Retina (tissue), 1 donor: ENCODE measurements around the gene IGSF5.
"Not testable (repeated sequence)": the region's sequence is repeated elsewhere in the genome, so short reads cannot be mapped to it uniquely, and the experiment has no call there.

Source experiments
- DNase-seq: peaks from one replicate; pipeline ENCODE4 v3.0.0-alpha.2; 2016

Gene IGSF5

DNA sequence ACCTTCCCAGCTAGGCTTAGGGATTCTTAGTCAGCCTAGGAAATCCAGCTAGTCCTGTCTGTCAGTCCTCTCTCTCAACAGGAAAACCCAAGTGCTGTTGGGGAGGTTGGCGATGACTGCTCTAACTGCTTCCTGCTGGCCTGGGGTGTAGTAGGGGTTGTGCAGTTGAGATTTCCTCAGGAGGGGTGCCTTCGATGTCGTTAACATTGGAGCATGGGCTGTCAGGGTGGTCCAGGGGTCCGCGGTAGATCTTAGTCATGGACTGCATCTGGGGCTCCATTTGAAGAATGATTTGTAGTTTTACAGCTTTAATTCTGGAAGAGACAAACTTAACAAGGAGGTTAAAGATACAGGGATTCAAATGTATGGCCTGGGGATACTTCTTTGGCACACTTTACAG is 5.5 kb upstream of the IGSF5 start:
- not testable (repeated sequence) for DNase-seq

- DNase-seq = not testable (repeated sequence)
Measured at GRCh38 chr21:39742561-39742960, 2.4 kb upstream of the IGSF5 start.

GRCh38 chr21:39745332-39745731 is 349 bp downstream of the IGSF5 start:
- DNase-seq = not testable (repeated sequence)

GRCh38 chr21:39750670-39751069 is 5.7 kb downstream of the IGSF5 start:
- DNase-seq = no peak

- no peak for DNase-seq
Measured at GRCh38 chr21:39754811-39755210, 9.8 kb downstream of the IGSF5 start.

GRCh38 chr21:39756285-39756684 is 11.3 kb downstream of the IGSF5 start:
- peak; percentile 11 for DNase-seq

DNA sequence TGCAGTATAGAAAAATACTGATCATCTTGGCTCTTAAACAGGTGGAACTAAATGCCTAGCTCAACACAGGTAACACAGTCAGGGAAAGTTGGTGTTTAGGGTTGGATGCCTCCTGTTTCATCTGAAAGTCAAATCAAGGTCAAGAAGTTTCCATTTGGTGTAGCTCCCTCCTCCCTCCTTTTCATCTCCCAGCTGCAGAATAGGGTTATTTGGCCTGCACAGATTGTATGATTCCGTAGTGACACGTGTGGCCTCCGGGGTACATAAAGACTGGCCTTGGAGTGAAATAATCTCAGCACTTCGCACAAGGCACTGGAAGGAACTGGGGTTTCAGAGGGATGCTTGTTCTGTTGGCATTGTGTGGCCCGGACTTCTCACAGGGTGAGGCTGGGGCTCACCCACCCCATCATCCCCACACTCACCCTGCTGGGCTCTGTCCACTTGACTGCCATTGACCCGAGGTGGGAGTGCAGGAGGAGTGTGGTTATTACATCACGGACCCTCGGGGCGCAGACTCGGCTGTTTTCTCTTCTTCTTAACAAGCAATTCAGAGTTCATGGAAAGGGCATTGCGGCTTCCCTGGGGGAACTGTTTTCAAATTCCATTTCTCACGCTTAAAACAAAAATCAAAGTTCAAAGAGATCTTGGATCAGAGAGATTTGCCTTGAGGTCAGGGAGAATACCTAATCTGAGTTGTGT is 18.4 kb downstream of the IGSF5 start:
- DNase-seq = peak; percentile 74

DNA sequence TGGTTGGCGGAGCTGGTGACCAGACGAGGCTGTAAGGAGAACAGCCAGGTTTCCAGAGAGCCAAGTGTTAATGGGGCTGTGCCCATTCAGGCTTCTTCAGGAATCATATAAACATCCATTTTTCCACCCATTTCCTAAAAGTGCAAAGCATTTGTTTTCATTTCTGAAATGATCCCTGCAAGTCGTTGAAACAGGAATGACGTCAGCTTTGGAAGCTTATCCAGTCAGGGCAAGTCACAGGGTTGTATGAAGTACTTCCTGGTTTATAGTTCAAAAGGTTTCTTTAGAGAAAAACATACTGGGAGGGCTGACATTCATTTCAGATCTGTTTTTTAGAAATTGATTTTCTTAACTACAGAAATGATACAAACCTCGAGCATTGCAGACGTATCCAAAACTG is 29.2 kb downstream of the IGSF5 start:
- no peak for DNase-seq

DNA sequence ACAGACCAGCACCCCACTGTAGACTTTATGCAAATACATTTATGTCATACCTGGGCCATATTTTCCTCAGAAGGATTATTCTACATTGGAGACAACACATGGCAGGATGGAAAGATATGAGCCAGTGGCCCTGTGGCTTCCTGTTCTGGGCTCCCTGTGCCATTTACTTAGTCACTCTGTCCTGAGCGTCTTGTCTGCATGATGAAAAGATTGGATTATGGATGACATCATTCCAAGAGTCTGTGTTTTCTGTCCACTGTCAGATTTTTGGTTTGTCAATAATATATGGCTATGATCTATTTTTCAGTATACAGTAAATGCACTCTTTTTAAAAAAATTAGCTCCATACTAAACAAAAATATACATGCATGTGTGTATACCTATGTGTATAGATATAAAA is 30.8 kb downstream of the IGSF5 start:
- no peak for DNase-seq

GRCh38 chr21:39776589-39776988 is 31.6 kb downstream of the IGSF5 start:
- DNase-seq = no peak

GRCh38 chr21:39781331-39781730 is 36.3 kb downstream of the IGSF5 start:
- DNase-seq = no peak

GRCh38 chr21:39788383-39788782 is 43.4 kb downstream of the IGSF5 start:
- peak; percentile 88 for DNase-seq

GRCh38 chr21:39796466-39796865 is 51.5 kb downstream of the IGSF5 start:
- peak; percentile 34 for DNase-seq

GRCh38 chr21:39799178-39799577 is 54.2 kb downstream of the IGSF5 start:
- DNase-seq = no peak

DNA sequence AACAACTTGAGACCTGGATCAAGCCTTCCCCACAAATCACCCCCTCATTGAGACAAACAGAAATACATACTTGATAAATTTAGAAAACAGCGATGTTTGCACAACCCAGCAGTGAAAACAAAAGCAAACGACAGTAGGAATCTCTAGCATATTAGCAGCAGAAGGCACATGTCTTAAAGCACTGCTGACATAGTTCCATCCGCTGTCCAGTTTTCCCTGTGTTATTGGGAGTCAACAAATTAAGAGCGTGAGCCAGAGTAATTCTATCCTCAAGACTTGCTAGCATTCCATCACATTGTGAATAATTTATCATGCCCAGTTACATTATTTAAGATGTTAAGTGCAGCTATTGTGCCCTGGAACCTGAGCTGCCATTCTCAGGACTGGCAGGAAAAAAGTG is 55.3 kb downstream of the IGSF5 start:
- no peak for DNase-seq

- no peak for DNase-seq
Measured at GRCh38 chr21:39802217-39802616, 57.2 kb downstream of the IGSF5 start.

DNA sequence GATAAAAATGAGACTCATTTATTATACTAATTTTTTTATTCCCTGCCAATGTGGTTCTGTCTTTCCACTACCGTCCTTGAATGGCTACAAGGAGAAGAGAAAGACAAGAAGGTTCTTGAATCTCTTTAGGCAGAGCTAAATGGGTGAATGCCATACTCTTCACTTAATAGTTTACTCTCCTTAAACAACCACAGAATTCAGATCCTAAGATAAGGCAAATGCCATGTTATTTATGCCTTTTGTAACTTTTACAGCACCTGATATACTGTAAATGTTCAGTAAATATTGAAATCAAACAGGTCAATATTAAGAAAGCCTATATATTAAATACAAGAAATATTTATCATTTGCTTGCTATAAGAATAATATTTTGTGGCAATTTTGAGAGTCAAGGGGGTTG is 58.4 kb downstream of the IGSF5 start:
- DNase-seq = no peak

DNA sequence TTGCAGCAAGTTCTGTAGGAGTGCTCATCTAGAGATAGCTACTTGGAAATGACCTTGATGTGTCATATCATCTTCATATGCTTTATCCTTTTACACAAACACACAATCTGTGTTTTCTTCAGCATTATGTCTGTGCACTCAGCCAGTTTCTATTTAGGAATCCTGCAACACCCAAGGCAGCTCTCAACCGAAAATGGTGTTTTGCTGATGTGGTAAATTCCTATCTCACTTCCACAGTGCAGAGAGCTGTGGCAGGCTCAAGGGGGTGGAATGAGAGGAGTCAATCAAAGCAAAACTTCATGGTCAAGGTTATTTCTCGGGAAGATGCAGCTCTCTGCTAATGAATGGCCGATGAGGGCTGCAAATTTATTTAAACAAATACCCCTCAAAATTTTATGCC is 59.3 kb downstream of the IGSF5 start:
- DNase-seq = no peak

DNA sequence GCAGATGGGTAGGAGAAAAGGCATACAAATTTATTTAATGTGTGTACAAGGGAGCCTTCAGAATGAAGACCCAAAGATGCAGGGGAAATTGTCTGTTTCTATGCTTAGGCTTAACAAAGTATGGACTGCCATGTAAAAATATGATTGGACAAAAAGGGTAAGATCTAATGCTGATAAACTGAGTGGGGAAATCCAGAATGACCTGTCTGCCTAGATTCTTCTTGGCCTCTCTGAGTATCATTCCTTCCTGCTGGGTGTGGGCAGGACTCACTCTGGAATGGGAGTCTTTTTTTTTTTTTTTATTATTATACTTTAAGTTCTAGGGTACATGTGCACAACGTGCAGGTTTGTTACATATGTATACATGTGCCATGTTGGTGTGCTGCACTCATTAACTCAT is 61.0 kb downstream of the IGSF5 start:
- no peak for DNase-seq

DNA sequence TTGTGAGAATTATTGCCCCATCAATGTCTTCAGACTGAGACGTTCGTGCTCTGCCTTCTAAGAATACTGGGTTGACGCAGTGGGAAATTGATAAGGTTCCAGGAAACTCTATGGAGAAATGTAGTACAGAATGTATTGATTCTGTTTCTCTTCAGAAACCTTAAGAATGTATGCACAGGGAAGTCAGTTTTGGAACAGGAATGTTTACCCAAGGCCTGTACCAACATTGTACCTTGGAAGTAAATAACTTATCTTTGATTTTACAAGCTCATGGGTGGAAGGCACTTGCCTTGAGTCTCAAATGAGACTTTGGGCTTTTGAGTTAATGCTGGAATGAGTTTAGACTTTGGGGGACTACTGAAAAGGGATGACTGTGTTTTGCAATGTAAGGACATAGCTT is 62.8 kb downstream of the IGSF5 start:
- no peak for DNase-seq

- DNase-seq = no peak
Measured at GRCh38 chr21:39809936-39810335, 65.0 kb downstream of the IGSF5 start.

GRCh38 chr21:39812983-39813382 is 68.0 kb downstream of the IGSF5 start:
- no peak for DNase-seq

GRCh38 chr21:39818557-39818956 is 73.6 kb downstream of the IGSF5 start:
- no peak for DNase-seq

DNA sequence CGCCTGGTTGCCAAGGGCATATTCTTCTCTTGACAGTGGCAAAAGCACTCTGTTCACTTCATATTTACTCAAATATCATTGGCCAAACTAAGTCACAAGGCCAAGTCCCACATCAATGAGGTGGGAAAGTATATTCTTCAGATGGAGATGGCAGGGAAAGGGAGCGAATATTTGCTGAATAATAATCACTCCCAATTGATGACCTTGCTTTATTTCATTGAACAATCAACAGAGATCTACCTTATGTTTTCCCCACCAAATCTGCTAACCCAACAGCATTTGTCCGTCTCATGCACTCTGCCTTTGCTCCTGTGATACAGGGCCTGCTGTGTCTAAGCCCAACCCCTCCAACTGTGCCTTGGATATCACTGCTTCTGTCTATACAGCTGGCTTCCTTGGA is 77.1 kb downstream of the IGSF5 start:
- DNase-seq = no peak

DNA sequence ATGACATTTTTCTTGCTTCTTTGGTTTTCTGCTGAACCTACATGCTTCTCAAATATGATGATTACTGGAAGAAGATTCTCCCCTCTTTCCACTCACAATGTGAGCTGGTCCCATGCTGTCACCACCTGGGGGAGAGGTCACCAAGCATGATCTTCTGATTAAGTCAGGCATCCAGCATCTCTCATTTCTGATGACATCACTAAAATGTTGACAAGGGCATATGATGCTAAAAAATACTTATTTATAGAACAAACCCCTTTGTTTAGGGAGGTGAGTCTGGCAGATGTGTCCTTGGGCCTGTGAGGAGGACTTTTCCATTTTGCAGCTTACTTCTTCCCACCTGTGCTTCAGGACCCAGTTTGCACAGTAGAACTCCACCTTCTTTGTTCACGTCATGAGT is 80.3 kb downstream of the IGSF5 start:
- no peak for DNase-seq
